GM12892 (cell line): Measurements from ENCODE around the gene CCDC148.

Source experiments
- POLR2A ChIP-seq: IDR thresholded peaks from 2 replicates; pipeline ENCODE4 v1.6.1; 2011; ENCODE audit warnings: low read depth, low read length, control low read depth
- TAF1 ChIP-seq: IDR thresholded peaks from 2 replicates; pipeline ENCODE4 v1.6.1; 2011; ENCODE audit warnings: low read depth, mild to moderate bottlenecking, control low read depth, low read length, borderline replicate concordance

DNA sequence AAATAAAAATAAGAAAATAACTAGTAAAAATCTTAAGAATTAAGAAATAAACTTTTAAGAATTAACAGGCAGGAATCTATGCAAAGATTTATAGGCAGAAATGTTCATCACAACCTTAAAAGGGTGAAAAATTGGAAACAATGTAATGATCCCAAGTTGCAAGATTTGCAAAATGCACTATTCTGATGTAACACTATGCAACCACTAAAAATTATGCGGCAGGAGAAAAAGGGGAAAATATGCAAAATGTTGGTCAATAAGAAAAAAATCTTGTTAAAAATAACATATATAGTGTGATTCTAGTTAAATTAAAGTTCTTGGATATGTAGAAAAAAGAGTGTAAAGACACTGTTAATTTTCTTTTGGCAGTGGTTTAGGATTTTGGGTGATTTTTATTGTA lies 222.1 kb downstream of the CCDC148 start:
- TF ChIP-seq TAF1 (no peak), POLR2A (no peak)
